CD4-positive, alpha-beta T cell (primary cell): ENCODE results near the gene ARID3A. TPM values are rescaled to one million over a fixed set of nuclear protein-coding genes. Genes with fewer than 3 reads are reported as not detected.

ENCODE experiments used
- ATAC-seq: fragments of 200-7000 bp; cut with Tn5 transposase; one replicate; pipeline ENCODE4 v1.10.0; 2022; ENCODE audit warnings: mild to moderate bottlenecking; ENCODE audit not compliant: poor library complexity
- CTCF ChIA-PET: fragments of 350-600 bp; sonication (Branson Sonifier 250); formaldehyde crosslinking; loops from one replicate; lab custom pipeline; 2021; ENCODE audit warnings: antibody characterized with exemption, inconsistent platforms; lab: Charles Lee
- POLR2A ChIA-PET: fragments of 350-600 bp; sonication (Branson Sonifier 250); formaldehyde crosslinking; loops from one replicate; lab custom pipeline; 2021; ENCODE audit warnings: antibody characterized with exemption, inconsistent platforms; lab: Charles Lee
- DNase-seq, 14 experiments: peaks; one replicate each; pipeline ENCODE4 v3.0.0-alpha.2; 2013 to 2020; ENCODE audit warnings: mixed read lengths in 2 of 14
- H3K27ac ChIP-seq, 2 donors: one replicate each; pipeline versions ENCODE4 v1.5.1 to v1.7.0; 2013; ENCODE audit warnings: low read length in 2 of 2, low read depth in 1 of 2, mild to moderate bottlenecking in 1 of 2
- H3K27me3 ChIP-seq, 2 experiments: 1 replicate in 1 of 2; 2 replicates in 1 of 2; pipeline versions ENCODE4 v1.6.1 to v1.7.0; 2013; ENCODE audit warnings: low read length in 2 of 2, control low read depth in 1 of 2, mild to moderate bottlenecking in 1 of 2, moderate library complexity in 1 of 2; ENCODE audit not compliant: insufficient read depth in 2 of 2, control insufficient read depth in 1 of 2
- H3K36me3 ChIP-seq: one replicate; pipeline ENCODE4 v1.6.1; 2013; ENCODE audit warnings: low read length, control low read depth; ENCODE audit not compliant: insufficient read depth
- H3K4me1 ChIP-seq: one replicate; pipeline ENCODE4 v1.6.1; 2013; ENCODE audit warnings: low read length, control low read depth; ENCODE audit not compliant: insufficient read depth
- H3K4me3 ChIP-seq: one replicate; pipeline ENCODE4 v1.5.1; 2013; ENCODE audit warnings: mild to moderate bottlenecking, low read length, moderate library complexity
- H3K9me3 ChIP-seq, 2 experiments: 1 replicate in 1 of 2; 2 replicates in 1 of 2; pipeline versions ENCODE4 v1.6.1 to v1.7.0; 2013; ENCODE audit warnings: low read length in 2 of 2, mild to moderate bottlenecking in 2 of 2, control low read depth in 1 of 2, moderate library complexity in 1 of 2; ENCODE audit not compliant: control insufficient read depth in 1 of 2, insufficient read depth in 1 of 2
- H3K27ac Mint-ChIP-seq: one replicate; pipeline ENCODE4 v1.8.0; 2020; ENCODE audit warnings: mixed read lengths
- H3K27me3 Mint-ChIP-seq: one replicate; pipeline ENCODE4 v1.8.0; 2021; ENCODE audit warnings: mixed read lengths
- H3K36me3 Mint-ChIP-seq: one replicate; pipeline ENCODE4 v1.8.0; 2021; ENCODE audit warnings: low read depth, mixed read lengths
- H3K4me1 Mint-ChIP-seq: one replicate; pipeline ENCODE4 v1.8.0; 2021; ENCODE audit warnings: low read depth, mixed read lengths
- H3K4me3 Mint-ChIP-seq: one replicate; pipeline ENCODE4 v1.8.0; 2020; ENCODE audit warnings: mild to moderate bottlenecking, mixed read lengths
- H3K9me3 Mint-ChIP-seq: one replicate; pipeline ENCODE4 v1.8.0; 2020; ENCODE audit warnings: mixed read lengths
- CTCF ChIP-seq: fragments of 200-600 bp; IDR thresholded peaks from one replicate; pipeline ENCODE4 v1.8.0; 2022; ENCODE audit warnings: antibody characterized with exemption, mild to moderate bottlenecking
- intact Hi-C, 2 experiments: fragments of 100-400 bp; cut with DNase I in 1 of 2; cut with micrococcal nuclease in 1 of 2; formaldehyde crosslinking; loops; one replicate each; pipeline versions ENCODE4 v1.15.1 to v1.9.0; 2023 to 2025; cut with DNase I, micrococcal nuclease
- polyA plus RNA-seq, 2 donors: library from polyadenylated mRNA; unstranded; fragments of 120-200 nt; gene quantifications; one replicate each; pipeline ENCODE4 v1.2.1, GENCODE V29; 2013
- total RNA-seq, 174 experiments: library from RNA in 2 of 174; stranded (reverse) in 2 of 174; gene quantifications; one replicate each; pipeline ENCODE4 v1.2.3 and lab custom pipeline; 2021 to 2026

The ARID3A gene
- total RNA-seq (1 to 10 TPM; 3.7 to 4.1 TPM), total RNA-seq (lab: John Stamatoyannopoulos, UW) (3.2 to 50.8 (median 14.2) reads per million in 172 experiments)
- 5.3 TPM for polyA plus RNA-seq (2013, experiment 1 of 2)
- polyA plus RNA-seq (2013, experiment 2 of 2) = 6.8 TPM

DNA sequence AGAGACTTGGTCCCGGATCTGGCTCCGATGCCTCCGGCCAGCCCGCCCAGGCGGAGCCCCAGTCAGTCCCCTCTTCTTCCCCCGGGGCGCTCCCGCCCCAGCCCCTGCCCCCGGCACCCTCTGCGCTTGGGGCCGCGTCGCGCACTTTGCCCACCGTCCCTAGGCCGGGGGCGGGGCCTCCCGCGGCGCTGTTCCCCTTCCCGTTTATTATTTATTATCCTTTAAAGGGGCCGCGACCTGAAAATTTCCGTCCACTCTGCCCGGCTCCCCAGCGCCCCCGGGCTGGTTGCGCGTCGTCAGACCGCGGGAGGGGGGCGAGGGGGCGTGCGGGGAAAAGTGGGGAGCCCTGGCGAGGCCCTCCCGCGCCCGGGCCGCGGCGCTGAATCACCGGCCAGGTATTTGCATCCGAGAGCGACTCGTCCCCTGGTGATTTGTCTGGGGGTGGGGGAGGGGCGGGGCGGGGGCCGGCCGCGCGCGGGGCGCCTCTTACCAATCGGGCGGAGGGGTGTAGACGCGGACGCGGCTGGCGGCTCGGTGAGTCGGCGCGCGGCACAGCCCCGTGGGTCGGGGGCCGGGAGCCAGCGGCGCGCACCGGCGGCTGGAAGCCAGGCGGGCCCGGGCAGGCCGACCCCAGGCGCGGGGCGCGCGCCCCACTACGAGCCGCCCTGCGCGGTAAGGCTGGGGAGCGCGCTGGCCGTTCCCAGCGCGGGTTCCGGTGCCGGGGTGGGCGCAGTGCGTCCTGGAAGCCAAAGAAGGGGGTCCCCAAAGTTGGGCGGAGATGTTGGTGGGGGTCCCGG, at the start of gene ARID3A:
ARID3A (plus strand) TSS at position 510 of the 797 bp plus-strand sequence. CDS start 3,494 bp downstream, outside the sequence.
- Mint-ChIP-seq H3K4me3 (peak within 1 kb of the TSS; percentile 86), H3K9me3 (no peaks in the 10 kb centered on the region), H3K27me3 (no peaks in the 10 kb centered on the region), H3K36me3 (peaks cover 2% of the 10 kb centered on the region), H3K4me1 (peaks cover 15% of the 10 kb centered on the region), H3K27ac (peak within 1 kb of the TSS; percentile 36)
- peak; percentile 66 for ATAC-seq
- Histone ChIP-seq H3K4me1 (peaks cover 44% of the 10 kb centered on the region), H3K4me3 (peak within 1 kb of the TSS; percentile 83), H3K9me3 (no peaks in the 10 kb centered on the region), H3K36me3 (no peaks in the 10 kb centered on the region), H3K27me3 (no peaks in the 10 kb centered on the region), H3K27ac (peak within 1 kb of the TSS in 1 of 2 donors; percentile 60)
- intact Hi-C loops = loop anchor here in 1 of 2 experiments (1.0 to 5.0 kb wide), 2 partner anchors 59 to 267 kb away; partner anchors contain the start of gene WDR18
- POLR2A ChIA-PET = no interaction called here
- CTCF ChIA-PET = interaction anchor here (1.1 to 3.6 kb wide), 2 partner anchors 62 to 315 kb away, joined by 3 to 17 read pairs; no protein-coding TSS in a partner anchor
- no peak for TF ChIP-seq CTCF
- peak; percentile 55 to 87 (median 72) for DNase-seq

GRCh38 chr19:876089-876488, 49.7 kb upstream of the ARID3A start:
- CTCF ChIA-PET = interaction anchor here (1.2 to 1.4 kb wide), 2 partner anchors 17 to 32 kb away, joined by 3 to 4 read pairs; partner anchors contain the start of genes MED16 and RNU6-9
- ATAC-seq = no peak
- H3K27ac Mint-ChIP-seq = no peak overlapping the region

More at GRCh38 chr19:876089-876488, 49.7 kb upstream of the ARID3A start:
- Mint-ChIP-seq H3K4me3 (no peak overlapping the region), H3K9me3 (no peaks in the 10 kb centered on the region), H3K36me3 (peaks cover 21% of the 10 kb centered on the region), H3K4me1 (peaks cover 18% of the 10 kb centered on the region), H3K27me3 (no peaks in the 10 kb centered on the region)
- TF ChIP-seq CTCF = no peak
- Histone ChIP-seq H3K4me3 (no peak overlapping the region), H3K4me1 (peaks cover 16% of the 10 kb centered on the region), H3K27ac (no peak overlapping the region), H3K36me3 (peaks cover 21% of the 10 kb centered on the region), H3K9me3 (no peaks in the 10 kb centered on the region), H3K27me3 (no peaks in the 10 kb centered on the region)
- intact Hi-C loops = no loop called here
- DNase-seq = no peak
- POLR2A ChIA-PET = no interaction called here
